NCI-H748 (cell line): ENCODE results near the gene BACE1.

Source experiments
- DNase-seq: peaks from one replicate; lab custom pipeline; 2025; ENCODE audit not compliant: unreplicated experiment; lab: John Stamatoyannopoulos, UW

The BACE1 gene

GRCh38 chr11:117309310-117309709 lies 6.7 kb downstream of the BACE1 start:
- DNase-seq: no peak

- no peak for DNase-seq
Observed at GRCh38 chr11:117305145-117305544, 10.9 kb downstream of the BACE1 start.

- no peak for DNase-seq
Observed at GRCh38 chr11:117303646-117304315, 12.3 kb downstream of the BACE1 start.

- DNase-seq: peak; percentile 27
Observed at GRCh38 chr11:117303101-117303500, 13.0 kb downstream of the BACE1 start.

GRCh38 chr11:117302228-117302627 lies 13.8 kb downstream of the BACE1 start:
- no peak for DNase-seq

GRCh38 chr11:117300773-117301172 lies 15.3 kb downstream of the BACE1 start:
- DNase-seq: no peak

GRCh38 chr11:117300283-117300663 lies 15.8 kb downstream of the BACE1 start:
- DNase-seq: no peak

- no peak for DNase-seq
Observed at GRCh38 chr11:117299351-117300282, 16.4 kb downstream of the BACE1 start.

- no peak for DNase-seq
Observed at GRCh38 chr11:117298195-117298594, 17.9 kb downstream of the BACE1 start.

- no peak for DNase-seq
Observed at GRCh38 chr11:117296881-117297280, 19.2 kb downstream of the BACE1 start.

- DNase-seq: no peak
Observed at GRCh38 chr11:117295438-117296137, 20.5 kb downstream of the BACE1 start.

GRCh38 chr11:117292616-117293015 lies 23.4 kb downstream of the BACE1 start:
- no peak for DNase-seq

GRCh38 chr11:117290809-117291396 lies 25.2 kb downstream of the BACE1 start, which contains the start of gene BACE1-AS:
Gene BACE1-AS, plus strand, starts transcription at chr11:117291346.
- no peak for DNase-seq

- DNase-seq: no peak
Observed at GRCh38 chr11:117289795-117290194, 26.3 kb downstream of the BACE1 start.

GRCh38 chr11:117287668-117288067 lies 28.4 kb downstream of the BACE1 start:
- no peak for DNase-seq

- no peak for DNase-seq
Observed at GRCh38 chr11:117286588-117286987, 29.5 kb downstream of the BACE1 start.

- no peak for DNase-seq
Observed at GRCh38 chr11:117284053-117284452, 32.0 kb downstream of the BACE1 start.

GRCh38 chr11:117282956-117283355 lies 33.1 kb downstream of the BACE1 start:
- DNase-seq: no peak

GRCh38 chr11:117281869-117282268 lies 34.2 kb downstream of the BACE1 start:
- no peak for DNase-seq

- DNase-seq: no peak
Observed at GRCh38 chr11:117281159-117281558, 34.9 kb downstream of the BACE1 start.

- no peak for DNase-seq
Observed at GRCh38 chr11:117279711-117280376, 36.2 kb downstream of the BACE1 start.
